ENCODE results near the gene OR7C1.

DNA sequence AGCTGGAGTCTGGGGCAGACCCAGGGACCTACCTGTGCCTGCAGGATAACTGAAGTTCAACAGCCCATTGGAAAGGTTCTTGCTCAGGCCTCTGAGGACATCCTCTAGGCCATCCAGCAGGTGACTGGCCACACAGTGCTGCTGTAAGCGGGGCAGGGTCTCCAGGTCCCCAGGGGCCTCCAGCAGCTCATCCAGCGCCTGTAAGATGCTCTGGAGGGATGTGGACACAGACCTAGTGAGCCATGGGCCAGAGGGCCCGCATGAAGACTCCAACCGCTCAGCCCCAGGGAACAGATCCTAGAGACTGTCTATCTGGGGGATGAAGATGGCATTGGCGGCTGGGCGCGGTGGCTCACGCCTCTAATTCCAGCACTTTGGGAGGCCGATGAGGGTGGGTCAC, 70.6 kb downstream of the OR7C1 start:
- TF ChIP-seq, protein P1, sequence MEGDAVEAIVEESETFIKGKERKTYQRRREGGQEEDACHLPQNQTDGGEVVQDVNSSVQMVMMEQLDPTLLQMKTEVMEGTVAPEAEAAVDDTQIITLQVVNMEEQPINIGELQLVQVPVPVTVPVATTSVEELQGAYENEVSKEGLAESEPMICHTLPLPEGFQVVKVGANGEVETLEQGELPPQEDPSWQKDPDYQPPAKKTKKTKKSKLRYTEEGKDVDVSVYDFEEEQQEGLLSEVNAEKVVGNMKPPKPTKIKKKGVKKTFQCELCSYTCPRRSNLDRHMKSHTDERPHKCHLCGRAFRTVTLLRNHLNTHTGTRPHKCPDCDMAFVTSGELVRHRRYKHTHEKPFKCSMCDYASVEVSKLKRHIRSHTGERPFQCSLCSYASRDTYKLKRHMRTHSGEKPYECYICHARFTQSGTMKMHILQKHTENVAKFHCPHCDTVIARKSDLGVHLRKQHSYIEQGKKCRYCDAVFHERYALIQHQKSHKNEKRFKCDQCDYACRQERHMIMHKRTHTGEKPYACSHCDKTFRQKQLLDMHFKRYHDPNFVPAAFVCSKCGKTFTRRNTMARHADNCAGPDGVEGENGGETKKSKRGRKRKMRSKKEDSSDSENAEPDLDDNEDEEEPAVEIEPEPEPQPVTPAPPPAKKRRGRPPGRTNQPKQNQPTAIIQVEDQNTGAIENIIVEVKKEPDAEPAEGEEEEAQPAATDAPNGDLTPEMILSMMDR (IDR thresholded peaks at IDR 0.05), result no peak
- no peak for TF ChIP-seq POLR2A (IDR thresholded peaks at IDR 0.05)
